Measurements from ENCODE around the gene PRKAG3.

Gene PRKAG3

DNA sequence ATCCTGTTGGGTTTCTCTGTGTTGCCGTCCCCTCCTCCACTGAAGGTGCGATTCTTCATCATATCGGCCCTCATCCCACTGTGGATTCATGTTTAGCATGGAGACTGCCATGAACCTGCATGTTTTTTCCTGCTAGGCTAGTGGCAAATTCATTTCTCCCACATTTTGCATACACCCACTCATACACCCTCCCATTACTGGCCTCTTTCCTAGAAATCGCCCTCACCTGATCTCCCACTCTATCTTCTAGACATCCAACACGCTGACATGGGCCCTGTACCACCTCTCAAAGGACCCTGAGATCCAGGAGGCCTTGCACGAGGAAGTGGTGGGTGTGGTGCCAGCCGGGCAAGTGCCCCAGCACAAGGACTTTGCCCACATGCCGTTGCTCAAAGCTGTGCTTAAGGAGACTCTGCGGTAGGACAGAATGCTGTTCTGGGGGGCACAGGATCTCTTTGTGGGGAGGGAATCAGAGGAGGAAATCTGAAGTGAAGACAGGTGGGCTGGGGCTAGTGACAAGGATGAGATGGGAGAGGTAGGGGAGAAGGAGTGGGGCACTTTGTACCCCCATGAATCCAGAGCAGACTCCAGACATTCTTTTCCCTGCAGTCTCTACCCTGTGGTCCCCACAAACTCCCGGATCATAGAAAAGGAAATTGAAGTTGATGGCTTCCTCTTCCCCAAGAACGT, 17.7 kb downstream of the PRKAG3 start:
- no peak for DNase-seq (ENCODE audit: low spot score)

DNA sequence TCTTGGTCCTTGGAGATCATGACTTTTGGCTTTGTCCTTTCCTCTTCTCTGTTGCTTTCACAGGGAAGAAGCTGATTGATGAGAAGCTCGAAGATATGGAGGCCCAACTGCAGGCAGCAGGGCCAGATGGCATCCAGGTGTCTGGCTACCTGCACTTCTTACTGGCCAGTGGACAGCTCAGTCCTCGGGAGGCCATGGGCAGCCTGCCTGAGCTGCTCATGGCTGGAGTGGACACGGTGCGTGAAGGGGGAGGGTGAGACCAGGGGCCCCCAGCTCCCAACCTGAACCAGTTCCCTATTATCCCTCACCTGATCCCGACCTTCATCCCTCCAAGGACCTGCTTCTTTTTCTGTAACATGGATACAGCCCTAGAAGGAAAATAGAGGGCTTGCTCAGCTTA, 18.7 kb downstream of the PRKAG3 start:
- no peak for DNase-seq (ENCODE audit: low spot score)

DNA sequence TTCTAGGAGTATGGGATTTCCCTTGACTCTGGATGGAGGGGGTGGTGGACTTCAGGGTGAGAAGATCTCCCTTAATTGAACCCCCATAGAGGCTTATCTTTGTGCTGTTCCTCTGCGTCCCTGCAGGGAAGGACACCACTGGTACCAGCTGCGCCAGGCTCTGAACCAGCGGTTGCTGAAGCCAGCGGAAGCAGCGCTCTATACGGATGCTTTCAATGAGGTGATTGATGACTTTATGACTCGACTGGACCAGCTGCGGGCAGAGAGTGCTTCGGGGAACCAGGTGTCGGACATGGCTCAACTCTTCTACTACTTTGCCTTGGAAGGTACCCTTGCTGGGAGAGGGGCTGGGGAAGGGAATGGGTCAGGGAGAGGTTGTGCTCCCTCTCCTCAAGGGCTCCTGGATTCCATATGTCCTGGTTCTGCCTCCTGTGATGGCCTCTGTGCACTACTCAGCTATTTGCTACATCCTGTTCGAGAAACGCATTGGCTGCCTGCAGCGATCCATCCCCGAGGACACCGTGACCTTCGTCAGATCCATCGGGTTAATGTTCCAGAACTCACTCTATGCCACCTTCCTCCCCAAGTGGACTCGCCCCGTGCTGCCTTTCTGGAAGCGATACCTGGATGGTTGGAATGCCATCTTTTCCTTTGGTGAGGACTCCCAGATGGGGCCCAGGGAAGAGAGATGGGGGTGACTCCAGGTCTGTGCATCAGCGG, 19.3 kb downstream of the PRKAG3 start:
- no peak for DNase-seq (ENCODE audit: low spot score)

DNA sequence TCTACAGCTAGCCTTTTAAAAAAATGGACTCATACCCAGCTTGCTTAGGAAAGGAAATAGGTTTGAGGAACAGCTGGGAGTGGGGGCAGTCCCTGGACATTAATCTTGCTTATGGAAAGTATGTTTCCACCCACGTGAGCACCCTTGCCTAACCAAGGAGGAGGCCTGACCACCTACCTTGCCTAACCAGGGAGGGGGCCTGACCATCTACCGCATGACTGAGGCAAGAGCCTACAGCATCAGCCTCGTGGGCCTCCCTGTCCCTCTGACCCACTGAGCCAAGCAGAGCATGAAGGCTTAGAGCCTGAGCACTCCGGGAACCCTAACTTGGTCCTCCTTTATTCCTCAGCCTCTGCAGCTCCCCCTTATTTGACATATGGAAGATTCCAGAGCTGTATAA, 20.2 kb downstream of the PRKAG3 start:
- DNase-seq (ENCODE audit: low spot score): no peak

DNA sequence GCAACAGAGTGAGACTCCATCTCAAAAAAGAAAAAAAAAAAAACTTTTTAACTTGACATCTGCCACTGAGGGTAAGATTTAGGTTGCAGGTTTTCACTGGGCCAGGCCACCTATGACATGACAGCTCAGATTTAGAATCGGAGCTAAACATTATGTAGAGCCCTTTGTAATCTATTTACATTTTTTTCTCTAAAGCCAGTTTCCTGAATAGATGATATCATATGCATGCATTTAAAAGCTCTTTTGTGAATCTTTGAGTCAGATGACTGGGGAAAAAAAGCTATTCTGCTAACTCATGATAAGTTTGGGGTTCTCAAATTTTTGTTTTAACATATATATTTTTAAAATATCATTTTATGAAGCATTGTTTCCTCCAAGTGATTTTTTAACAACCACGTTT, 21.3 kb downstream of the PRKAG3 start:
- no peak for DNase-seq (ENCODE audit: low spot score)

DNA sequence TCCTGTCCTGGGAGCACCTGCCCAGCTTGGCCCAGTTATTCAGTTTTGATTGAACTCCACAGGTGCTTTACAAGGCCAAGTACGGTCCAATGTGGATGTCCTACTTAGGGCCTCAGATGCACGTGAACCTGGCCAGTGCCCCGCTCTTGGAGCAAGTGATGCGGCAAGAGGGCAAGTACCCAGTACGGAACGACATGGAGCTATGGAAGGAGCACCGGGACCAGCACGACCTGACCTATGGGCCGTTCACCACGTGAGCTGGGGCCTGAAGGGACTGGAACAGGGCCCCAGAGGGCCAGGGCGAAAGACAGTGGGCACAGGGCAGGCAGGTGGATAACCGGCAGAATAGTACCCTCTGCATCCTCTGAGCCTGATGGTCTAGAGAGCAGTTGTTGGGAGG, 22.1 kb downstream of the PRKAG3 start:
- DNase-seq (ENCODE audit: low spot score): no peak

DNA sequence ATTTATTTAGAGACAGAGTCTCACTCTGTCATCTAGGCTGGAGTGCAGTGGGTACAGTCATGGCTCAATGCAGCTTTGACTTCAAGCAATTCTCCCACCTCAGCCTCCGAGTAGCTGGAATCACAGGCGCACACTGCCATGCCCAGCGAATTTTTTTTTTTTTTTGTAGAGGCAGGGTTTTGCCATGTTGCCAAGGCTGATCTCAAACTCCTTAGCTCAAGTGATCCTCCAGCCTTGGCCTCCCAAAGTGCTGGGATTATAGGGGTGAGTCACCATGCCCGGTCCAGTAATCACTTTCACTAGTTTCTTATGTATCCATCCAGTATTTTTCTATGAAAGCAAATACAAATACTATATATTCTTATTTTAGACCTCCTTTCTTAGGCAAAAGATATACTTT, 24.0 kb downstream of the PRKAG3 start:
- DNase-seq (ENCODE audit: low spot score): no peak

DNA sequence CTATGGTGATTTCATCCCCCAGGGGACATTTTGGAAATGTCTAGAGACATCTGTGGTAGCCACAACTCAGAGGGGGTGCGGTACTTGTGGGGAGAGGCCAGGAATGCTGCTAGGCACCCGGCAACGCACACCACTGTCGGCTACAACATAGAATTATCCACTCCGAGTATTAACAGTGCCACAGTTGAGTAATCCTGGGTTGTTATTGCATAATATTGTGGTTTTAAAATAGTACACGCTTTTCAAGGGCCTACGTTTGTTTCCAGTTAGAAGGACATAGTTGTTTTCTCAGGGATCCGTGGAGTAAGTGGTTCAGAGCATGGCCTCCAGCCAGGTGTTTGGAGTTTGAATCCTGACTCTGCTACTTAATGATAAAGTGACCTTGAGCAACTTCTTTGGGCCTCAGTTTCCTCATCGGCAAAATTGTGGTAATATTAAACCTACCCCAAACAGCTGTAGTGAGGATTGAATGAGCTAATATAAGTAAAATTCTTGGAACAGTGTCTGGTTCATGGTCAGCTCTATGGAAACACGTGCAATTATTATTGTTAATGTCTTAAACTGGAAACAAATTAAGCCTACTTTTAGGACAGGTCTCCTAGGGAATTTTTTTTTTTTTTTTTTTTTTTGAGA, 25.1 kb downstream of the PRKAG3 start:
- no peak for DNase-seq (ENCODE audit: low spot score)

DNA sequence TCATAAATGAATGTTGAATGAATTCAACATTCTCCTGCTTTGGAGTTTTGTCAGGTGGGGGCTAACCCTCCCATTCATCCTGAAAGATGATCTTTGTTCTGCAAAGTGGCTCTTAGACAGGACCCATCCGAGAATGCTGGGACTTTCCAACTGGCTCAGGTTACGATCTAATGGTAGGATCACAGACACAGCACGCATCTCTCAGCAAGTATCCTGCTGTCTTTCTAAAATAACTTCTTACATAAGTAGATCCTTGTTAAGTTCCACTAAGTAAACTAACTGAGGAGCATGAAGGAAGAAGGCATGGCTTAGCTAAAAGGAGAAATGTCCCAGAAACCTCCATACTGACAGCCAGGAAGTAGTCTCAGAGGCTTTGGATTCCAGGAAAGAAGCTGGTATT, 26.0 kb downstream of the PRKAG3 start:
- DNase-seq (ENCODE audit: low spot score): no peak

DNA sequence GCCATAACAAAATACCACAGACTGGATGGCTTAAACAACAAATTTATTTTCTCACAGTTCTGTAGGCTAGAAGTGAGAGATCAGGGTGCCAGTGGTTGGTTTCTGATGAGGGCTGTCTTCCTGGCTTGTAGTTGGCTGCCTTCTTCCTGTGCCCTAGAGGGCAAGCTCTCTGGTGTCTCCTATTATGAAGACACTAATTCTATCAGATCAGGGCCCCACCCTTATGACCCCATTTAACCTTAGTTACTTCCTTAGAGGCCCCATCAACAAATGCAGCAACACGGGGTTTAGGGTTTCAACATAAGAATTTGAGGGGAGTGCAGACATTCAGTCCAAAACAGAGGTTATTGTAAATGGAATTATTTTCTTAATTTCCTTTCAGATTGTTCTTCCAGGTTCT, 26.8 kb downstream of the PRKAG3 start:
- no peak for DNase-seq (ENCODE audit: low spot score)

DNA sequence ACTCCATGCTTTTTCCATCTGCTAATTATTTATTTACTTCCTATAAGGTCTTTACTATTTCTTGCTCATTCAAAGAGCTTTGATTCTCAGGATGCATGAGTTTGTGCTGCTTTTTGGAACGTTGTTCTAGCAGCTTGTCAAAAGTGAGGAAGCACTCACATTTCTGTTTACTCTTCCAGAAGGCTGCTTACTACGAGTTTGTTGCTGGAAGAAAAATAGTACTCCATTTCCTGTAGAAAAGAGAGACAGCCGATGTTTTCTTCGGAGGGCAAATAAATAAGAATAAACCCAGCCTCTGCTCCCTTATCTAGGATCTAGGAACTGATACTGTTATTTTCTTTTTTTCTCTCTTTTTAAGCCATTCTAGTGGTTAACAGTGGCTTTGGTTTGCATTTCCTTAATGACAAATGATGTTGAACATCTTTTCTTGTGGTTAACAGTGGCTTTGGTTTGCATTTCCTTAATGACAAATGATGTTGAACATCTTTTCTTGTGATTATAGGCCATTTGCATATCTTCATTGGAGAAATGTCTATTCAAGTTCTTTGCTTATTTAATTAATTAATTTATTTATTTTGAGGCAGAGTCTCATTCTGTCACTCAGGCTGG, 29.1 kb downstream of the PRKAG3 start:
- no peak for DNase-seq (ENCODE audit: low spot score)

DNA sequence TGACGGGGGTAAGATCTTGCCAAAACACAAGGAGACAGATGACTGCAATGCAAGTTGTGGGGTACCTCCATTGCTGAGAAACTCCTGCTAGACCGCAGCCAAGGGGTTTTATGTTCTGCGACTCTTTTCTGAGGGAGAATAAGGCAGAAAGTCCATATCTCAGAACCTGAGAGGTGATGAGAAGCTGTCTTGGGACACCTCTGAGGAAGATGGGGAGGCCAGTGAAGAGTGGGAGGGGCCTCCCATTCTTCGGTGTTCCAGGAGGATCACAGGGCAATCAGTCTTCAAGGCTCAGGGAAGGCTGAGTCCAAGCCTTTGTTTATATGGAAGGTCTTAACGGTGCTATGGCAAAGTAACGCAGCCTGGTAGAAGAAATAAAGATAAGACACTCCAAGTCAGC, 31.6 kb downstream of the PRKAG3 start:
- no peak for DNase-seq (ENCODE audit: low spot score)

DNA sequence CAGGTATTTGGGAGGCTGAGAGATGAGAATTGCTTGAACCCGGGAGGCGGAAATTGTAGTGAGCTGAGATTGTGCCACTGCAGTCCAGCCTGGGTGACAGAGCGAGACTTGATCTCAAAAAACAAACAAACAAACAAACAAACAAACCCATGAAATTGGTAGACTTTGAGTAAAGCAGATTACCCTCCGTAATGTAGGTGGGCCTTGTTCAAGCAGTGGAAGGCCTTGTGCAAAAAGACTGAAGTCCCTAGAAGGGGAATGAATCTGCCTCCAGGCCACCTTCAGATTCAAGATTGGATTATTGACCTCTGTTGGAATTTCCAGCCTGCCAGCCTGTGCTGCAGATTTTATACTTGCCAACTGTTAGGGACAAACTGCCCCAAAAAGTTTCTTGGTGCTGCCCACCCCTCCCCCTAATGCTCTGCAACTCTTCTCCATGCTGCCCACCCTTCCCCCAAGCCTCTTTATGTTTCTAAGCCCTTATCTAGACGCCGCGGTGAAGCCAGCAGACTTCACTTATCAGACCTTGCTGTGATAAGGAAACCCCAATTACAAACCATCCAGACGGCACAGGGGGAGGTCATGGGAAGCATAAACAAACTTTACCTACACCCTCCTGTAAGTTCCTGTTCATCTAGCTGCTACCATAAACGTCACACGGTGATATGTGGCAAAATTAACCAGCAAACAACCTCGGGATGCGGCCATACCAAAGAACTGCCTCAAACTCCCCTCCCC, 32.7 kb downstream of the PRKAG3 start:
- no peak for DNase-seq (ENCODE audit: low spot score)

DNA sequence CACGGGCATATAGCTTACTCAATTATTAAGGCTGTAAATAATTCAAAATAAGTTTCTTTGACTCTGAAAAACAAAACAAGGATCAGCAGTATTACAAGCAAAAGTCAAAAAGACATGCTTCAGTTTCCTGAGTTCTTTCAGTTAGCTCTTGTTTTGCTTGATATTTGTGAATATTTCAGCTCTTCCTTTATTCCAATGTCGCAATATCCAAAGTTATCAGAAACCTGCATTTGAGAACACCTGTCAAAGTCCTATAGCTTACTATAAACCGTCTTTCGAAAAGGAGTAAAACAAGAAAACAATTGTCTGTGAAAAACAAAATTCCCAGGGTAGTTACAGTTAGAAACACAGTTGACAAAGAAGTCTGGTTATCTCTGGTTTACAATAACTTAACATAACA, 34.9 kb downstream of the PRKAG3 start:
- no peak for DNase-seq (ENCODE audit: low spot score)

DNA sequence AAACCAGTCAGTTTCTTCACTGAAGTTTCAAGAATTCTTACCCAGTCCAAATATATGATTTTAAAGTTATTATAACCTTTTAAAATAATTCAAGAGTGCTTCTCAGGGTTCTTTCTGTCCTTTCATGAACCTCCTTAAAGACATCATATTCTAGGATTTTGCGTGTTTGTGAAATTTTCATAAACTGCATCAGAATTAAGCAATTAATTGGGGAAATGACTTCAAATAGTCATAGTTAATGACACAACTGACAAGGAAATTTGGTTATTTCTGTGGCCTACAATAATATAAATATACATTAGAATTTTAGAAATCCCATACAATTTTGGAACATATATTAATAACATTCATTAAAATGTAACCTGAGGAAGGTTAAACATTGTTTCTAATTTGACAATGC, 39.2 kb downstream of the PRKAG3 start:
- no peak for DNase-seq (ENCODE audit: low spot score)

DNA sequence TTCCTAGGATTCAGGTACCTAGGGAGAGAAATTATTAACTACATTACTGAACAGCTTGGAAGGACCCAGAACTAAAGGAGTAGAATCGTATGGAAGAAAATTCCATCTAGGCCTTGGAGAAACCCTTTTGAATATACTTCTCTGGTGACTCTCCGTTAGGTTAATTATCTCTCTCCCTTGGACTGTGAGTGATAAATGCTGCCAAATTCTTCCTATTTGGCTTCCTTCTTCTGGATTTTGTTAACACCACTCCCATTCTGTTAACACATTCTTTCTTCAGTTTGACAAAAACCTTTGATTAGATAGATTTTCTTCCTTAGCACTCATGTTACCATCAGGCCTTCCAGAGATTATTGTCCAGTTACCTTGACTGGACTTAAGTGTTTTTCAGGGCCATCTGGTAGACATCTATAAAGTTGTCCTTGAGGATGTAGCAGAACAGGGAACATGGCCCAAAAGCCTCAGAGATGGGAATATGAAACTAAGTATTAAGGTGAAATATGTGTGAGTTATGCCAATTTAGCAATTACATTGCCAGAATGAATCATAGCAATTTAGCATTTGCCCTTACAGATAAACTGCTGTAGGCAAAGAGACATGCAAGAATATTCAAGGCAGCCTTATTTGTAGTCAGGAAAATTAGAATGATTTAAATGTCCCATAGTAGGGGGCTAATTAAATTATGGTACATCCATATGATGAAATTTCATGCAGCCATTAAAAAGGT, 42.9 kb downstream of the PRKAG3 start:
- DNase-seq (ENCODE audit: low spot score): no peak

DNA sequence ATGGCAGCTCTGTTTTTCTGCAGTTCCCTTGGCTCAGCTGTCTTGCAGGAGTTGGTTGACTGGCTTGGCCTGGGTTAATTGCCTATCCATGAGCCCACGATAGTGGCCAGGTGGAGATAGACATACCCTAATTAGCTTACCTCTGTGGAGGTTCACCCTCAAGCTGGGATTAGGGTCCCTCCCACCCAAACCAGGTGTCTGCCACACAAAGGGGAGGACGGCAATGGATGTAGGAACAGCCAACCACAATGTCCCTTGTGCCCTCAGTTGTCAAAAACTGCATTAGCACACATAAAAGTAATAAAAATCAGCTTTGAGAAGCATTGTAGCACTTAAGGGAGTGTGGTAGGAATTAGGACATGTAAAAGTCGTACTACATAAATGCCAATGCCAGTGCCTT, 45.5 kb downstream of the PRKAG3 start:
- DNase-seq (ENCODE audit: low spot score): no peak

DNA sequence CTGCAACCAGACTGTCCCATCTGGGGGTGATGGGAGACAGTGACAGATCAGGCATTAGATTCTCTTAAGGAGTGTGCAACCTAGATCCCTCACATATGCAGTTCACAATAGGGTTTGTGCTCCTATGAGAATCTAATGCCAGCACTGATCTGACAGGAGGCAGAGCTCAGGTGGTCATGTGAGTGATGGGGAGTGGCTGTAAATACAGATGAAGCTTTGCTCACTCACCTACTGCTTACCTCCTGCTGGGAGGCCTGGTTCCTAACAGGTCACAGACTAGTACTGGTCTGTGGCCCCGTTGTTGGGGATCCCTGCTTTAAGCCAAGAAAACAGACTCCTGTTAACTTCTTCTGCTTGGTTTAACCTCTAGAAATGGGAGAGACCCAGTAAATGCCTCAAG, 46.5 kb downstream of the PRKAG3 start:
- no peak for DNase-seq (ENCODE audit: low spot score)

DNA sequence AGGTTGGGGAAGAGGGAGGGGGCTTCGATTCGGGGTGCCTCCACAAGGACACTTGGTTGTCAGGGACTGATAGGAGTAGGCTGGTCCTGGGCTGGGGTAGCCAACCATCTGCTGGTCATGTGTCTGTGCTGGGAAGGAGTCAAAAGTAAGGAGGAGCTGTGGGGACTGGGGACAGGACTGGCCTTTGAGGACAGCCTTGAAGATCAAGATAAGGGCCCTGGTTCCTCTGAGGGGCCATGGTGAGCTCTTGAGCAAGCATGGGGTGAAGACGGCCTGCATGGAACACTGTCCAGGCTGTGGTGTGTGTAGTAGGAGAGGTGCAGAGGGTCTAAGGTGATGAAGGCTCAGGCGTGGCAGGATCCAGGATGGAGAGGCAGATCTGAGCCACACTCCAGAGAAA, 47.9 kb downstream of the PRKAG3 start:
- no peak for DNase-seq (ENCODE audit: low spot score)

DNA sequence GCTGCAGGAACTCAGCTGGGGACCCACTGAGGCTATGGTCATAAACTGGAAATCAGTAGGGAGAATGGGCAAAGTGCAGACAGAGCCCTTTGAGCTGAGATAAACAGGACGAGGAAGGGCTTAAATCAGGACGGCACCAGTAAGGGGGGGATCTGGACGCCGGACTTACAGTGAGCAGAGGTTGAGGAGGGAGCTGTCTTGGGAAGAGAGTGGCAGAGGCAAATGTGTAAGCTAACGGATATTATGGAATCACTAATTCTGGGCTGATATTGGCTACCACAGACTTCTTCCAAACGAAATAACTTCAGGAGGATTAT, 49.1 kb downstream of the PRKAG3 start:
- DNase-seq (ENCODE audit: low spot score): no peak

DNA sequence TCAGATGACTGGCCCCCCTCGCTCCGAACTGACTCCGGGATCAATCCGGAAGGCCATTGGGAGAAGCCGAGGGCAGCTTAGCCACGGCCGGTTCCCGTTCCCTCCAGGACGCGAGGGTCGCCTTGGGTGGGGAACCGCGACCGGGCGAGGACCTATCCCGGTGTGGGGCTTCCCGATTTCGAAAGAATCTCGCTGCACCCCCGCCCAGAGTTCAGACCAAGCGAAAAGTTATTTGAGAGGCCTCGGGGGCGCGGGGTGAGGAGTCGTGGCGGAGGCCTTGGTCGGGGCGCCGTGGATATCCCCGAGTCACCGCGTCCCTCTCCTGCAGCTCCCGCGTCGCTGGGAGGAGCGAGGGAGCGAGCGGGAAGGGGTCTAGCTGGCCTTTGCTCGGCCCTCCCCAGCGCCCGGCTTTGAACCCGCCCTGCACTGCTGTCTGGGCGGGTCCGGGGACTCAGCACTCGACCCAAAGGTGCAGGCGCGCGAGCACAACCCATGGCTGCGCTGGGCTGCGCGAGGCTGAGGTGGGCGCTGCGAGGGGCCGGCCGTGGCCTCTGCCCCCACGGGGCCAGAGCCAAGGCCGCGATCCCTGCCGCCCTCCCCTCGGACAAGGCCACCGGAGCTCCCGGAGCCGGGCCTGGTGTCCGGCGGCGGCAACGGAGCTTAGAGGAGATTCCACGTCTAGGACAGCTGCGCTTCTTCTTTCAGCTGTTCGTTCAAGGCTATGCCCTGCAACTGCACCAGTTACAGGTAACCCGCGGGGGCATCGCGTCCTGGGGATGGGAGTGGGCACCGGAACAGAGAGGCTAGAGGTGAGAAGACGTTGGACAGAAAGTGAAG, 49.7 kb downstream of the PRKAG3 start, which contains the start of gene CYP27A1:
Gene CYP27A1, plus strand, starts transcription at position 457 of the 837 bp plus-strand sequence. Its CDS starts 36 bp downstream, at position 493.
- peak; percentile 67 for DNase-seq (ENCODE audit: low spot score)

Data from HuH-7.5 (cell line).